GM11168 (cell line): ENCODE data around the gene PDE1C.
"Not testable (repeated sequence)": the region's sequence is repeated elsewhere in the genome, so short reads cannot be mapped to it uniquely, and the experiment has no call there.

Source experiments
- in situ Hi-C: fragments of 300-500 bp; cut with MboI; formaldehyde crosslinking; loops from one replicate; pipeline ENCODE4 v1.12.0; 2022; ENCODE audit warnings: low sequenced_read_pairs; ENCODE audit not compliant: unreplicated experiment

The PDE1C gene

DNA sequence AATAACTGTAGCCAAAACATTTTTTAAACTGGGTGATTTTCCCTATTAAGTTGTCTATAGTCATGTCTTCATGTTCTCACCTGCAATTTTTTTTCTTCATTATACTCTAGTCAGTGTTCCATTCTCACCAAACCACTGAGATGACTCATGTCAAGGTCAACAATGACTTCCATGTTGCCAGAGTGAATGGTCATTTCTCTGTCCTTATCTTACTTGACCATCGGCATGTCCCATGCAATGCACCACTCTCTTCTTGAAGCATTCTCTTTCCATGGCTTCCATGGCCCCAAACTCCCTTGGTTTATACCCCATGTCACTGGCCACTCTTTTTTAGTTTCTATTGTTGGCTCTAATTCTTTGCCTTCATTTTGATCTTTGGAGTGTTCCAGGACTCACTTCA lies 209.3 kb downstream of the PDE1C start:
- in situ Hi-C loops: no loop called here

DNA sequence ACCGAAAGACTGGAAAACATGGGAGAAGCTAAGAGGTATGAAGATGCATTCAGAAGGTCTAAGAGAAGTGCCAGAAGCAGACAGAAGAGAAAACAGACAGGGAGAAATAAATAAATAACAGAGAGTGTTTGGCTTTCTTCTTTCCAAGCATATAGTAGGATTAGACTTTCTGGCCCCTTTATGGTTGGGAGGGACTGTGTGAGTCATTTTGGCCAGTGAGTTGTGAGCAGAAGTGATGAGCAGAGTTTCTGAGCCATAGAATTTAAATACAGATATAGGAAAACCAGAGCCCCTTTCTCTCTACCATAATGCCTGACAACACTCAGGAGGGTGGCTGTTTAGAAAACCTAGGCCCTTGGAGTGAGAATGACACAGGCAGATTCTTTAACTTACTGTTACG lies 212.2 kb downstream of the PDE1C start:
- in situ Hi-C loops: no loop called here

DNA sequence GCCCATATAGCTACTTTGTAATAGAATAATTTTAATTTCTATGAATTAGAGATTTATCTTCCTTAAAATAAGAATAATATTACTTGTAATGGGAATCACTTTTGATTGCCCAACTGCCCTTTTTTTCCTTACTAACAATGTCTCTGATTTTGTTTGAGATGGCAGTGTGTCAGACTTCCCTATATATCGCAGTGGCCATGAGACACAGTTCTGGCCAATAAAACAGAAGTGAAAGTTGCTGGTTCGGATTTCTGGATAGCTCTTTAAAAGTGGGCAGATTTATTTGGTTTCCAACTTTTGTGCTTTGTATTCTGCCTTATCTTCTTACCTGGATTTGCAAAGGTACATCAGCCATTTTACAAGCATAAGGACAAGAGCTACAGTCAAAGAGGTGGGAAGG lies 213.0 kb downstream of the PDE1C start:
- in situ Hi-C loops: no loop called here

DNA sequence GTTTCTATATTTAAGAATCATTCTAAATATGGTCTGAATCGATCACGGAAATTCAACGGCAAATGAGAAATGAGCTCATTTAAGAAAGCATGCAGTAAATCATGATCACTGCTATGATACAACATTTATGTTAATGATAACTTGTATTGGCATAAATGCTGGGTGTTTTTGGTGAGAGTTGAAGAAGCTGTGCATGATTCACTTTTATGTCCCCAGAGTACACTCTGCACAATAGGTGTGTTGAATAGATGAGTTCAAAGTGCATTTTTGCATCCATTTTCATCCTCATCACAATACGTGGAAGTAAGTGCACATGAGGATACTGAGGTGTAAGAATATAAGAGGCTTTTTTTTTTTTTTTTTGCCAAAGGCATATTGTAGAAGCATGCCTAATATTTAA lies 213.9 kb downstream of the PDE1C start:
- in situ Hi-C loops: no loop called here

DNA sequence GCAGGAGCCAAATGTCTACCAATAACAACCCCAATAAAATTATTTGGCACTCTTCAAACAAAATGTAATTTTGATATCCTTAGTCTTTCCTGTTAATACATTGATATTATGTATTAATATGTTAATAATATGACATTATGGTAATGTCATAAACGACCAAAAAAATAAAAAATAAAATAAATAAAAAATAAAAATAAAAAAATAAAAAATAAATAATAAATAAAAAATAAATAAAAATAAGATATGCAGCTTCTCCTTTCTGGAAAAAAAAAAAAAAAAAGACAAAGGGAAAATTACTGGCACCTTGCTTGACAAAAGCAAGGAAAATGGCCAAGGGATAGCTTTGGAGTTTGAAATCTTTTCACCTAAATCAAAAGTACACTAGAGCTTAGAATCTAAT lies 214.7 kb downstream of the PDE1C start:
- in situ Hi-C loops: no loop called here

DNA sequence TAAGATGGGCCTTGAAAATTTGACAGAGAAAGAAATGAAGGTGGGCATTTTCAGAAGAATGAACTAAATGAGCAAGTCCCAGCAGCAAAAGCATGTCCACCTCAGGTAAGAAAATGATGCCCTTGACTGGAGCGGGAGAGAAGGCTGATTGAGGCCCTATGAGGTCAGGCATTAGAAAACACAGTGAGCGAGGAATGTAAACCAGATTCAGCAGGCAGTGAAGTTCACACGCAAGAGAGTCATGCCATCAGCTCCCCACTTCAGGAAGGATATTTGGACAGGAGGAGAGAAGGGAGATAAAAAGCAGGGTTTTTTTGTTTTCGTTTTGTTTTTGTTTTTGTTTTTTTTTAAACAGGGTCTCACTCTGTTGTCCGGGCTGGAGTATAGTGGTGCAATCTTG lies 216.8 kb downstream of the PDE1C start:
- in situ Hi-C loops: no loop called here

DNA sequence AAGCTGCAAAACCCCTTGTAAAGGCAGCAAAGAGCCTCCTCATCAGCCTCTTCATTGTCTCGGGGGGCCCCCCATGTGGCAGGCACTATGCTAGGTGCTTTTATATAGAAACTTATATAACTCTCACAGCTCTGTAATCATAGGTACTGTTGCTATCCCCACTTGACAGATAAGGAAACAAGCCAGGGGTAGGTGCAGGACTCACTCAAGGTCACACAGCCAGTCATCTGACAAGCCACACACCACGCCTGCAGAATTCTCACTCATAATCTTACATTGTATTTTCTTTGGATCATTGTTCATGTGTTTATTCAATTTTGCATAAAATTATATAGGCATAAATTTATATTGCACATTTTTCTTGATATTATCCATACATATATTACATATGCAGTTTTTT lies 217.7 kb downstream of the PDE1C start:
- in situ Hi-C loops: no loop called here

DNA sequence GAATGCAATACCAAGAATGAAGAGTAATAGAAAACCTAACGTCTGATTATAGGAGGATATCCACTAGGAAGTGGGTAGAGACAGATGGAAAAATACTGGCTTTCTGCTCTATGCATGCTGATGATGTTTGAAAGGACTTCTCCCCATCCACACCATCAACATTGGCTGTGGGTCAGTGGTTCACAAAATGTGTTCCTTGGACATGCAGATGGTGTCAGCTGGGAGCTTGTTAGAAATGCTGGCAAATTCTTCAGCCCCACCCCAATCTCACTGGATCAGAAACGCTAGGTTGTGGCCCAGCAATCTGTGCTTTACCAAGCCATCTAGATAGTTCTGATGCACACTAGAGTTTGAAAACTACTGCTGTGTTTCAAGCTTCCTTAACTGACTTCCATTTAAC lies 219.1 kb downstream of the PDE1C start:
- in situ Hi-C loops: no loop called here

DNA sequence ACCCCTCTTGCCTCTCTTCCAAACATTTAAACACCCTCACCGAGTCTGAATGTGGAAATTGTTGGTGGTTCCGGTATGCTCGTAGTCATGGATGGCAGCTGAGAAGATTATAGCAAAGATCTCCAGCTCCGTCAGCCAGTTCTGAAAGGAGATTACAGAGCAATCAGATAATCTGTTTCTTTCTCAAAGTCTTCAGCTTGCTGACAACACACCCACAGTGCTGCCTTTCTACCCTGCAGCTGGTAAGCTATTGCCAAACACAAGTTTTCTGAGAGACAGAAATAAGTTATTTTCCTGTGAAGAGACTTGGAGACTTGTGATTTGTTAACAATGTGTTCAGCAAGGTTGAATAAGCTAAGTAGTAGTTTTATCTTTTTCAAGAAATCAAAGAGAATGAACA lies 219.6 kb downstream of the PDE1C start:
- in situ Hi-C loops: no loop called here

DNA sequence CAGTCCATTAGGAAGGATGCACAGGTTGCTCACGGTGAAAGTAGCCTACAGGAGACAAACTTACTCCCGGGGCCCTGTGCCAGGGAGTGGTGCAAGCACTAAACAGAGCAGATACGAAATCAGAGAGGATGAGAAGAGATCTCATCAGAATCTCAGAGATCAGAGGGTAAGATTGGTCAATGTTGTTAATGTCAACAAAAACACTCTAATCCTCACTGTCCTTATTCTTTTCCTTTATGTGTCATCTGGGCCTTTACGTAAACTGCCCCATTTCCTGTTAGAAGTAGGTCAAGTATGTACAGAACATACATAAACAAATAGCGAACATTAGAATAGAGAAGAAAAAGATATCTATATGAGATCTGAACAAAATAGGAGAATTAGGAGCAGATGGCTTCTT lies 220.1 kb downstream of the PDE1C start:
- in situ Hi-C loops: no loop called here

DNA sequence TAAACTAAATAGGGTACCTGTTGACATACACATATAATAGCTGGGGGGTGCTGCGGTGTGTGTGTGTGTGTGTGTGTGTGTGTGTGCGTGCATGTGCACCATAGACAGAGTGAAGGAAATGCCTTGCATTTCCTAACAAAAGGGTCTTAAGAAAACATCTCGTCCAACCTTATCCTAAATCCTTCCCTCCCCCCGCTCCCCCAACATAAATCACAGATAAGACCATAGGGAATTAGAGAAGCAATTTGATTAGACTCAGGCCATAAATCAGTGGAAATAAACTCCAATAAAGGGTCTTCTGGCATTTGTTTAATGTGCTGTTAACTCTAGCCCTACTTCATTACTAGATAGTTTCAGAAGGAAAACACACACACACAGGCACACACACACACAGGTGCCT lies 234.7 kb downstream of the PDE1C start:
- in situ Hi-C loops: no loop called here

DNA sequence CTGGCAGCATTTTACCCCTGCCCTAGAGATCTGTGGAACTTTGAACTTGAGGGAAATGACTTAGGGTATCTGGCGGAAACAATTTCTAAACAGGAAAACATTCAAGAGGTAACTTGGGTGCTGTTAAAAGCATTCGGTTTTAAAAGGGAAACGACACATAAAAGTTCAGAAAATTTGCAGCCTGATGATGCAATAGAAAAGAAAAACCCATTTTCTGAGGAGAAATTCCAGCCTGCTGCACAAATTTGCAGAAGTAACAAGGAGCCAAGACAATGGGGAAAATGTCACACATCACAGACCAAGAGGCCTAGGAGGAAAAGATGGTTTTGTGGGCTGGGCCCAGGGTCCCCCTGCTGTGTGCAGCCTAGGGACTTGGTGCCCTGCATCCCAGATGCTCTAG lies 236.6 kb downstream of the PDE1C start:
- in situ Hi-C loops: not testable (repeated sequence)

DNA sequence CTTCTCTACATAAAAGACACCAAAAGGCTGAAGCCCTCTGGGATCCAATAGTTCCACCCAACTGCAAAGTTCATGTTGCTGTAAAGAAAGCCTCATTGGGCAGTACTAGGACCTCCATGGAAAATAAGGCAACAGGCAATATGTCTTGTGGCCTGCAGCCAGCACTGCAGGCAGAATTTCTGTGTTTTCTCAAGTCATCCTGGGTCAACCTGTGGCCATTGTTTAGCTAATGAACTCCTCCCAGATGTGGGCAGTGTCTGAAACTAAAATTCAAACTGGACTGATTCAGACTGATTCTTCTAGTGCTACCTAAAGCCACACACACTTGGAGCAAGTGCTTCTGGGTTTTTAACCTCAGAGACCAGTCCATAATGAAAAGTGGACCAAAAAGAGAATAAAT lies 241.7 kb downstream of the PDE1C start:
- in situ Hi-C loops: no loop called here

DNA sequence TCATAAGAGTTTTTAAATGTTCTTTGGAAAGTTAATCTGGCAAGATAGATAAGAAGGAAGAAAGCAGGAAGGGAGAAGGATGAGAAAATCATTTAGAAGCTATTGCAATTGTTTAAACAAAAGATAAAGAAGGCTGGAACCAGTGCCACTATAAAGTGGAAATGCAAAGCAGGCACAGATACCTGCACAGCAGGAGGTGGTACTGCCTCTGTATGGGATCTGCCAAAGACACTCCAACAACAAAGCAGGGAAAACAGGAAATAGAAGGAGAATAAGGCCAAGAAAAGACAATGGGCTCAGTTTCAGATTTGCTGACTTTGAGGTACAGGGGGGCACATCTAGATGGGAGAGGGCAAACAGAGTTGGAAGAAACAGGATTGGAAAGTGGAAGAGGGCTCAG lies 244.6 kb downstream of the PDE1C start:
- in situ Hi-C loops: no loop called here

DNA sequence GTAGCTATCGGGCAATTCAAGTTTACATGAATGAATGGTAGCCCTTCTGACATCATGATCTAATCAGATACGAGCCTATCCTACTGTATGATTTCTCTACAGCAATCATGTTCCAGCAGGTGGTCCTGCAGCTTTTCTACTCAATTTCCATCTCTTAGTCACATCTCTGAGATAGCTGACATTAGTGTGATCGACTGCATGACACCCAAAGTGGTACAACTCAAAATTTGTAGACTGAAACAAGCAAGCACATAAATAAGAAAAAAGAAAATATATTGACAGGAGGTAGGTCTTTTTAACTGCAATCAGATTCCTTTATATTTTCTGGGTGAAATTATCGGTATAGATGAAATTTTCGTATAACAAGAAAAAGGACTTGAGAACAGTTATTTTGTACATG lies 251.2 kb downstream of the PDE1C start:
- in situ Hi-C loops: no loop called here

DNA sequence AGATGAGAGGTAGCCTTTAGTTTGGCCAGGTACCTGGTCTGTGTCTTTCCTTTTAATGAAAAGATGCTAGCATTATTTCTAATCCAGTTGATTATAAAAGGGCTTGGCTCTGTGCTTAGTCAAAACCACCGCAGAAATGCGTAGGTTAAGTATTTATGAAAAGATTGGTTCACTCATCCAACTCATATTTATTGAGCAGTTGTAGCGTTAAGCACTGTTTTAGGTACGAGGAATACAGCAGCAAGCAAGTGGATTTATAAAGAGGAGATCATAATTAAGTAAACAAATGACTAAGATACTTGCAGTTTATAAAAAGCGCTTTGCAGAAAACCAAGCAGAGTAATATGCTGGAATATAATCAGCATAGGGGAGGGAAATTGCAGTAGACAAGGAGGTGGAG lies 253.4 kb downstream of the PDE1C start:
- in situ Hi-C loops: no loop called here

DNA sequence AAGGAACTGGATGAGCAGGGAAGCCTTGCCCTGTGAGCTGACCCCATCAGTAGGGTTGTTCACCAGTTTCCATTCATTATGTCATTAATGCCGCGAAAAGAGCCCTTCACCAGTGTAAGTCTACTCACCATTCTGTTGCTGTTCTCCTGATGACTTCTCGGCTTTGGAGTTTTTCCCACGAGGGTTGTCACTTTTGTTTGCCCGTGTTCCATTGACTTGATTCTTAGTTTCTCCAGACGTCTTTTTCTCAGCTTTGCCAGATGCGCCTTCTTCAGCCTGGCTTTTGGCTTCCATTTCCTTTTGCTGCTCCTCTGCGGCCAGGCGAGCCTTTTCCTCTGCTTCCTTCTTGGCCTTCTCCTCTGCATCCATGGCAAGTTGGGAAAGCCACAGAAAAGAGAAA lies 254.4 kb downstream of the PDE1C start:
- in situ Hi-C loops: no loop called here

DNA sequence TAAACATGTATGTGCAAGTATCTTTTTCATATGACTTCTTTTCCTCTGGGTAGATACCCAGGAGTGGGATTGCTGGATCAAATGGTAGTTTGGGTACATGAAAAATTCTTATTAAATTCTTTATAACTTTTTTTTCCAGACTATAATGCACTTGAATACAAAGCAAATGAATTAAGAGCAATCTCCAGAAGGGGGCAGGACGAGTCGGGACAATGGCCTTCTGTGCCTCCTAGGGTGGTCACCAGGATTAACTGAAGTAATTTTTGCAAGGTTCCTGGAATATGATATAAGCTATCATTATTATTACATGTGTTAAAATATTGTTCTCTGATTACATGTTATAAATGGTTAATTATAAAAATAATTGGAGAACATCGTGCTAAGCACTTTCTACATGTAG lies 256.0 kb downstream of the PDE1C start:
- in situ Hi-C loops: no loop called here

DNA sequence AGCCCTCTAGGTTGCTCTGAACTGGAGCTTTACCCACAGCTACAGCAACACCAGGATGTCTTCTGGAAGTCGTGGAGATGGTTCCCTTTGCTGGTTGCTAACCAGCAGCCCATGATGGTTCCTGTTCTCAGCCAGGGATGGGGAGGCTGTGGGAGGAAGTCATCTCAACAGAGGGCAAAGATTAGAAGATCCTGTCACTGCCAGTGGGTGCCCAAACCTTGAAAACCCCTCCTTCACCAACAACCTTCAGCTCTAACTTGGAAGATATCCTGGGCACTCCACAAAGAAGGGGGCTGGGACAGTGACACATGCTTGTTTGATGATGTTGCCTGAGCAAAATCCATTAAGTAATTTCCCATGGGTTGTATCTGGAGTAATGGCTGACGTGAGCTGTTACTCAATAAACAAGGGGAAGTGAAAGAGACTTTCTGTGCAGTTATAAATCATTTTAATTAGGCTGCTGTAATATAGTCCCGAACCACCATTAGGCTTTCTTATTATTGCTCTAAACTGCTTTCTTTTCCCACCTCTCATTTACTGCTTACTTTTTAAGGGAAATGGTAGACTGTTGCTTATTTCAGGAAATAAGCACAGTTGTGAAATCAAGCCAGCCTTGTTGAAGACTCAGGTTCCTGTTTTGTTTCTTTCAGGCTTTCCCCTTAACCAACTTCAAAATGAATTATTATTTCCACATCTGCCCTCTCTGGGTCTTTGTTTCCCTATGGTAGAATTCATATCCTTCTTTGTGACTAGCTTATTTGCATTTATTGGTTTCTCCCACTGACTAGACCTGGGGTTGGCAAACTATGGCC lies 258.4 kb downstream of the PDE1C start:
- in situ Hi-C loops: no loop called here

DNA sequence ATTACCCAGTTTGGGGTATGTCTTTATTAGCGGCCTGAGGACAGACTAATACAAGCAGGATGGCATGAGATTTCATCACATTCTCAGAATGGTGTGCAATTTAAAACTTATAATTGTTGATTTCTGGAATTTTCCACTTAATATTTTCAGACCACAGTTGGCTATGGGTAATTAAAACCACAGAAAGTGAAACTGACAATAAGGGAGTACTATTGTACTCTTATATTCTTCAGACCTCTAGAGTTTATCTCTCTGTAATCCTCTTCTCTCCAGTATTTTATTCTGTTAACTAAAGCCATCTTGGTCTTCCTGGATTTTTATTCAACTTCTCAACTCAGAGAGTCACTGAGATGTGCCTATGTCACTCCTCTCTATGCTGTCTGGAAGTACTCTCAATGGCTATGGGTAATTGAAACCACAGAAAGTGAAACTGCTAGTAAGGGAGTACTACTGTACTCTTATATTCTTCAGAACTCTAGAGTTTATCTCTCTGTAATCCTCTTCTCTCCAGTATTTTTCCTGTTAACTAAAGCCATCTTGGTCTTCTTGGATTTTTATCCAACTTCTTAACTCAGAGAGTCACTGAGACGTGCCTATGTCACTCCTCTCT lies 264.9 kb downstream of the PDE1C start:
- in situ Hi-C loops: no loop called here

DNA sequence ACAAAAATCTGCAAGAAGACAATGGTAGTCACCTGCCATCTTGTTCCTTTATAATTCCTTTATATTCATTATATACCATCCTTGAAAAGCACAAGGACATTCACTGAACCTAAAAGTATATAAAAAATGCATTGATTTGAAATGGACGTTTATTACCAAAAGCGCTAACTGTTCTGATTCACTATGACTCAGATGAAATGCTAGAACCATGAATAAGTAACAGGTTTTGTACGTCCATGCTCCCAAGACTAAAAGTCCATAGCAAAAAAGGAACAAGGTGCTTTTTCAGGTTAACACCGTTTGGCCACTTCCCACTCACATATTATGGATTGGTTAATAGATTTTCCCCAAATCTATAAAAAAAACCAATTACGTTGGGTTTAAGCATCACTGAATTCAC lies 273.8 kb downstream of the PDE1C start:
- in situ Hi-C loops: no loop called here

DNA sequence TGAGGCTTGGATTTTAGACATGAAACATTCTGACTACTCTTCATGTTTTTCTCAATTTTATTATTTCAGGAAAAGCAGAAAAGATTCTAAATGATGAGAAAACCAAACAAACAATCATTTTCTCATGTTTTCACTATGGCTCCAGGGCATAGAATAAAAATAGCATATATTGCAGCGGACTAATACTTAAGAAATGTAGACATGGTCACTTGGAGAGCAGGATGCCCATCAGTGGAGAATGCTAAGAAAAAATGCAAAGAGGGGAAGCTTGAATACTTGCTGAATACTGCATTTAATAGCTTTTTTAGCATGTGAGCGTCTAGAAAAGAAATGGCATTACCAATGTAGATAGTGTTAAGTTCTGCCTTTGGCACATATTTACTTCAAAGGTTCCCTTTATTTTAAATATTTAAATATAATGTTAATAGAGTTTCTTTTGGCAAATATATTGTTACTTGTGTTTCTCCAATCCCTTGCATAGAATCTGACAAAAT lies 275.3 kb downstream of the PDE1C start:
- in situ Hi-C loops: no loop called here
